H9 (cell line): ENCODE measurements around the gene NEUROD2. TPM values are rescaled to one million over a fixed set of nuclear protein-coding genes. Genes with fewer than 3 reads are reported as not detected.

Experiments
- DNase-seq: peaks from one replicate; pipeline ENCODE4 v3.0.0-alpha.2; 2017
- H2AFZ ChIP-seq: one replicate; pipeline ENCODE4 v1.6.1; 2013; ENCODE audit warnings: mild to moderate bottlenecking, low read length, control low read depth, moderate library complexity
- H2AK5ac ChIP-seq: 2 replicates; pipeline ENCODE4 v1.6.1; 2013; ENCODE audit warnings: low read length, control low read depth, mixed read lengths; ENCODE audit not compliant: insufficient read length
- H2BK120ac ChIP-seq: one replicate; pipeline ENCODE4 v1.6.1; 2013; ENCODE audit warnings: low read depth, mild to moderate bottlenecking, low read length, control low read depth, inconsistent platforms; ENCODE audit not compliant: poor library complexity, severe bottlenecking
- H2BK12ac ChIP-seq: 2 replicates; pipeline ENCODE4 v1.6.1; 2013; ENCODE audit warnings: low read length, control low read depth, mixed read lengths, low read depth; ENCODE audit not compliant: insufficient read length
- H2BK15ac ChIP-seq: 2 replicates; pipeline ENCODE4 v1.6.1; 2013; ENCODE audit warnings: low read depth, low read length, control low read depth
- H2BK20ac ChIP-seq: one replicate; pipeline ENCODE4 v1.6.1; 2013; ENCODE audit warnings: low read depth, mild to moderate bottlenecking, low read length, control low read depth, inconsistent platforms; ENCODE audit not compliant: poor library complexity, severe bottlenecking
- H2BK5ac ChIP-seq: 2 replicates; pipeline ENCODE4 v1.6.1; 2013; ENCODE audit warnings: low read length, control low read depth, mixed read lengths; ENCODE audit not compliant: insufficient read length
- H3K14ac ChIP-seq: 2 replicates; pipeline ENCODE4 v1.6.1; 2013; ENCODE audit warnings: low read length, control low read depth; ENCODE audit not compliant: insufficient read depth
- H3K18ac ChIP-seq: 2 replicates; pipeline ENCODE4 v1.6.1; 2013; ENCODE audit warnings: low read depth, mild to moderate bottlenecking, mixed read lengths, low read length, control low read depth; ENCODE audit not compliant: insufficient read length
- H3K23ac ChIP-seq: 2 replicates; pipeline ENCODE4 v1.6.1; 2013; ENCODE audit warnings: low read length, control low read depth, mixed read lengths, low read depth; ENCODE audit not compliant: insufficient read length
- H3K23me2 ChIP-seq: 2 replicates; pipeline ENCODE4 v1.6.1; 2013; ENCODE audit warnings: low read depth, mild to moderate bottlenecking, mixed read lengths, low read length, control low read depth; ENCODE audit not compliant: insufficient read length, poor library complexity, severe bottlenecking
- H3K27ac ChIP-seq: 2 replicates; pipeline ENCODE4 v1.5.1; 2013; ENCODE audit warnings: low read length, control low read depth, mixed read lengths, low read depth; ENCODE audit not compliant: insufficient read length
- H3K27me3 ChIP-seq: 2 replicates; pipeline ENCODE4 v1.6.1; 2013; ENCODE audit warnings: low read length, control low read depth, inconsistent platforms; ENCODE audit not compliant: insufficient read depth
- H3K4ac ChIP-seq: 2 replicates; pipeline ENCODE4 v1.6.1; 2013; ENCODE audit warnings: low read depth, mild to moderate bottlenecking, control low read depth, inconsistent platforms, low read length, moderate library complexity
- H3K4me1 ChIP-seq: 2 replicates; pipeline ENCODE4 v1.6.1; 2013; ENCODE audit warnings: low read length, control low read depth, inconsistent platforms; ENCODE audit not compliant: insufficient read depth
- H3K4me2 ChIP-seq: 2 replicates; pipeline ENCODE4 v1.6.1; 2013; ENCODE audit warnings: low read length, control low read depth, mixed read lengths; ENCODE audit not compliant: insufficient read length, insufficient read depth
- H3K56ac ChIP-seq: 2 replicates; pipeline ENCODE4 v1.6.1; 2013; ENCODE audit warnings: low read depth, mild to moderate bottlenecking, mixed read lengths, low read length, control low read depth; ENCODE audit not compliant: insufficient read length
- H3K79me1 ChIP-seq: 2 replicates; pipeline ENCODE4 v1.6.1; 2013; ENCODE audit warnings: low read depth, mild to moderate bottlenecking, moderate library complexity, low read length, control low read depth, inconsistent platforms; ENCODE audit not compliant: insufficient read depth, poor library complexity, severe bottlenecking
- H3K79me2 ChIP-seq: 2 replicates; pipeline ENCODE4 v1.6.1; 2013; ENCODE audit warnings: low read length, control low read depth, inconsistent platforms; ENCODE audit not compliant: insufficient read depth
- H3K9ac ChIP-seq: 2 replicates; pipeline ENCODE4 v1.6.1; 2013; ENCODE audit warnings: low read length, control low read depth, mixed read lengths; ENCODE audit not compliant: insufficient read length; ENCODE audit errors: extremely low read depth
- H3K9me3 ChIP-seq: one replicate; pipeline ENCODE4 v1.6.1; 2013; ENCODE audit warnings: low read depth, low read length, inconsistent platforms; ENCODE audit not compliant: control insufficient read depth
- H3T11ph ChIP-seq: one replicate; pipeline ENCODE4 v1.6.1; 2013; ENCODE audit warnings: mild to moderate bottlenecking, low read length, control low read depth, inconsistent platforms
- H4K20me1 ChIP-seq: one replicate; pipeline ENCODE4 v1.6.1; 2013; ENCODE audit not compliant: control insufficient read depth, insufficient read length, insufficient read depth
- H4K5ac ChIP-seq: 2 replicates; pipeline ENCODE4 v1.6.1; 2013; ENCODE audit warnings: low read depth, mild to moderate bottlenecking, mixed read lengths, low read length, control low read depth; ENCODE audit not compliant: insufficient read length
- H4K8ac ChIP-seq: replicated peaks from 2 replicates; pipeline ENCODE4 v1.6.1; 2013; ENCODE audit warnings: low read length, control low read depth, mixed read lengths, low read depth; ENCODE audit not compliant: insufficient read length
- H4K91ac ChIP-seq: 2 replicates; pipeline ENCODE4 v1.6.1; 2013; ENCODE audit warnings: low read depth, mild to moderate bottlenecking, moderate library complexity, mixed read lengths, low read length, control low read depth; ENCODE audit not compliant: insufficient read length
- H3K27ac Mint-ChIP-seq, 3 experiments: 2 replicates in 2 of 3; 3 replicates in 1 of 3; pipeline ENCODE4 v1.8.0; 2020 to 2021; ENCODE audit warnings: mixed read lengths in 3 of 3, mild to moderate bottlenecking in 1 of 3, moderate library complexity in 1 of 3
- H3K27me3 Mint-ChIP-seq: 2 replicates; pipeline ENCODE4 v1.8.0; 2021; ENCODE audit warnings: low read depth, mild to moderate bottlenecking, moderate library complexity, mixed read lengths
- H3K36me3 Mint-ChIP-seq, 3 experiments: 2 replicates in 2 of 3; 3 replicates in 1 of 3; pipeline ENCODE4 v1.8.0; 2020 to 2021; ENCODE audit warnings: low read depth in 3 of 3, mixed read lengths in 3 of 3; ENCODE audit not compliant: insufficient read depth in 1 of 3
- H3K4me1 Mint-ChIP-seq, 2 experiments: 2 replicates each; pipeline ENCODE4 v1.8.0; 2020; ENCODE audit warnings: mixed read lengths in 2 of 2
- H3K4me3 Mint-ChIP-seq, 2 experiments: 2 replicates in 1 of 2; 3 replicates in 1 of 2; pipeline ENCODE4 v1.8.0; 2020 to 2021; ENCODE audit warnings: mild to moderate bottlenecking in 2 of 2, mixed read lengths in 2 of 2, moderate library complexity in 1 of 2
- H3K9me3 Mint-ChIP-seq, 2 experiments: 2 replicates in 1 of 2; 3 replicates in 1 of 2; pipeline ENCODE4 v1.8.0; 2020; ENCODE audit warnings: mild to moderate bottlenecking in 2 of 2, mixed read lengths in 2 of 2, moderate library complexity in 1 of 2
- WGBS: extraction: QIAGEN DNeasy Blood & Tissue Kit; methylation state at CpG from one replicate; pipeline ENCODE4 v1.1.7; 2013; ENCODE audit warnings: missing lambda C conversion rate, low lambda C conversion rate, mixed read lengths; ENCODE audit not compliant: insufficient read length; ENCODE audit errors: extremely low coverage; 5-methylcytosine and 5-hydroxymethylcytosine counted together
- total RNA-seq: library from RNA; stranded (reverse); gene quantifications from 2 replicates; pipeline ENCODE4 v1.2.1, GENCODE V29; 2021
- TF ChIP-seq, protein P1 (sequence below): fragments of 200-600 bp; sonication (generic); conservative IDR thresholded peaks from 3 replicates; pipeline ENCODE4 v1.8.0; 2021; ENCODE audit warnings: antibody characterized with exemption, mild to moderate bottlenecking

Gene NEUROD2
- total RNA-seq, 1 experiment from 2014 or later: not detected

- H3K79me1 ChIP-seq: no peaks in the 10 kb centered on the region
- H3K27me3 ChIP-seq: peaks cover 19% of the 10 kb centered on the region; the same call in 1 of the 2 replicates
- no peak overlapping the region for H3K4ac ChIP-seq
- H3K9ac ChIP-seq: no peak overlapping the region
- H3K23ac ChIP-seq: no peak overlapping the region
- H3T11ph ChIP-seq: no peak overlapping the region
- WGBS: no CpG with 5 or more reads among the region's 79 CpGs
- no peak overlapping the region for H2AFZ ChIP-seq
- peak overlapping the region; percentile 75 for H3K4me2 ChIP-seq
- no peak overlapping the region for H4K5ac ChIP-seq
- Mint-ChIP-seq H3K4me3 (peak overlapping the region; percentile 61 to 82), H3K9me3 (no peaks in the 10 kb centered on the region; a peak in 1 of 5 replicates), H3K4me1 (peaks cover 9 to 20% of the 10 kb centered on the region in 2 experiments), H3K27ac (no peak overlapping the region), H3K27me3 (peaks cover 97% of the 10 kb centered on the region), H3K36me3 (no peaks in the 10 kb centered on the region)
- H2BK15ac ChIP-seq: no peak overlapping the region
- no peak overlapping the region for H2BK20ac ChIP-seq
- H2BK12ac ChIP-seq: no peak overlapping the region
- no peak overlapping the region for H3K27ac ChIP-seq
- H3K23me2 ChIP-seq: peaks cover 2% of the 10 kb centered on the region
- H3K18ac ChIP-seq: no peak overlapping the region
- no peak overlapping the region for H2AK5ac ChIP-seq
- TF ChIP-seq, protein P1, sequence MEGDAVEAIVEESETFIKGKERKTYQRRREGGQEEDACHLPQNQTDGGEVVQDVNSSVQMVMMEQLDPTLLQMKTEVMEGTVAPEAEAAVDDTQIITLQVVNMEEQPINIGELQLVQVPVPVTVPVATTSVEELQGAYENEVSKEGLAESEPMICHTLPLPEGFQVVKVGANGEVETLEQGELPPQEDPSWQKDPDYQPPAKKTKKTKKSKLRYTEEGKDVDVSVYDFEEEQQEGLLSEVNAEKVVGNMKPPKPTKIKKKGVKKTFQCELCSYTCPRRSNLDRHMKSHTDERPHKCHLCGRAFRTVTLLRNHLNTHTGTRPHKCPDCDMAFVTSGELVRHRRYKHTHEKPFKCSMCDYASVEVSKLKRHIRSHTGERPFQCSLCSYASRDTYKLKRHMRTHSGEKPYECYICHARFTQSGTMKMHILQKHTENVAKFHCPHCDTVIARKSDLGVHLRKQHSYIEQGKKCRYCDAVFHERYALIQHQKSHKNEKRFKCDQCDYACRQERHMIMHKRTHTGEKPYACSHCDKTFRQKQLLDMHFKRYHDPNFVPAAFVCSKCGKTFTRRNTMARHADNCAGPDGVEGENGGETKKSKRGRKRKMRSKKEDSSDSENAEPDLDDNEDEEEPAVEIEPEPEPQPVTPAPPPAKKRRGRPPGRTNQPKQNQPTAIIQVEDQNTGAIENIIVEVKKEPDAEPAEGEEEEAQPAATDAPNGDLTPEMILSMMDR: no peak
- no peak overlapping the region for H4K91ac ChIP-seq
- no peak overlapping the region for H3K56ac ChIP-seq
- no peaks in the 10 kb centered on the region for H3K79me2 ChIP-seq
- no peak overlapping the region for H2BK5ac ChIP-seq
- H4K8ac ChIP-seq: no peak overlapping the region
- no peaks in the 10 kb centered on the region for H3K4me1 ChIP-seq
- H3K9me3 ChIP-seq: no peaks in the 10 kb centered on the region
- no peak overlapping the region for H2BK120ac ChIP-seq
- H3K14ac ChIP-seq: no peak overlapping the region
- H4K20me1 ChIP-seq: no peaks in the 10 kb centered on the region
- DNase-seq: no peak
These were observed 9.9 kb upstream of the NEUROD2 start for GRCh38 chr17:39617446-39618245.
